Middle frontal gyrus (tissue), 1 donor: ENCODE results near the gene ZNF554.
"Not testable (repeated sequence)": the region's sequence is repeated elsewhere in the genome, so short reads cannot be mapped to it uniquely, and the experiment has no call there.

Experiments used
- DNase-seq: peaks from one replicate; pipeline ENCODE4 v3.0.0-alpha.2; 2015; ENCODE audit warnings: low spot score; ENCODE audit errors: extremely low spot score

ZNF554 gene

DNA sequence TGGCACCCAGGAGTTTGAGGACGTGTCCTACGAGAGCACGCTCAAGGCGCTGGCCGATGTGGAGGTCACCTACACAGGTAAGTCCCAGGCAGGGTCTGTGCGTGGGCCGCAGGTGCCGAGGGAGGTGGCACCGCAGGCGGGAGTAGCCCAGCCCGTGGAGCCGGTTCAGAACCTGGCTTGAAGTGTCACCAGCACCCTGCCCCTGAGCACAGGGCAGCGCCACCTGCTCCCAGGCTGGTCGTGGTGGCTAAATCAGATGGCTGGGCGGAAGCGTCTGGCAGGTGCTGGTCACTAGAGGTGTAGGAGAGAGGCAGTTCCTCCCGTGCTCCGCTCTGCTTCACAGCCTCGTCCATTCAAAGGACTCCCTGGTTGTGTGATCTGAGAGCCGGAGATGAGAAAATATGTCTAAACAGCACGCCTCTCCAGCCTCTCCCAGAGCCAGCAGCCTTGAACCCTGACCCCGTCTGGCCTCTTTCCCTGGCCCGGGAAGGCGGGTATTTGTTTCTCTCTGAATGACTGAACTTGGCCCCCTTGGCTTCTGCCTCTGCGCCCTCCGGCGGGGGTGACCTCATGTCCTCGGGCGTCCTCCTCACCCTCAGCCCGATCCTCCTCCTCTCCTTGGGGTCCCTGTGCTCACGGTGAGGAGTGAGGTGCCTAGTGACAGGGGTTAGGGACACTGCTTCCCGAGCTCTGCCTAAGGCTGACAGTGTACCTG, 29.0 kb upstream of the ZNF554 start:
- DNase-seq: no peak

DNA sequence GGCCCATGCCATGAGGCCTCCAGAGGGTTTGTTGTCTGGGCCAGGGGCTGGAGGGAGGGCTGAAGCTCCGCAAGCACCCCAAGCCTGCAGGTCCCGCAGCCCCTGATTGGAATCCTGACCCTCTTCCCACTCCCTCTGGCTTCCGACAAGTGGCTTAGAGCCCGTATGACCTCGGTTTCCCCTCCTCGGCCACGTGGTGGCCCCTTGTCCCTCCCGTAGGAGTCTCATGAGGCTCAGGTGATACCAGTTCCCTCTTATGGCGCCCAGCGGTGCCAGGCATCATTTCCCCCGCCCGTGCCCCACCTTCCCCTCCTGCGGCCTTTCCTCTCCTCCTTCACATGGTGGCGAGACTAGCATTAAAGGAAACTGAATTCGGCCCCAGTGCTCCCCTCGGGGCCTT, 28.2 kb upstream of the ZNF554 start:
- no peak for DNase-seq

DNA sequence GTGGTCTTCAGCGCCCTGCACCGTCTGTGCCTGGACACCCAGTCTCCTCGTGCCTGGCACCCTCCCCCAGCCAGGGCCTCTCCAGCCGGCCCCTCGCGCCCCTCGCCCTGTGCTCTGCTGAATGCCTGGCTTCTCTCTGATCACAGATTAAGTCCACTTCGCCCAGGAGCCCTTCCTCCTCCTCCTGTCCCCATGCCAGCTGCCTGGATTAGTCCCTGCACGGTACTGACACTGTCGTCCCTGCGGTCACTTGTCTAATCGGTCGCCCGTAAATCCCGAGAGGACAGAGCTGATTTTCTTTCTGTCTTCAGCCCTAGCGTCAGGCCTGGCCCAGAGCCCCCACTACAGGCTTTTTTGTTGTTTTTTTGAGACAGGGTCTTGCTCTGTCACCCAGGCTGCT, 27.8 kb upstream of the ZNF554 start:
- no peak for DNase-seq

DNA sequence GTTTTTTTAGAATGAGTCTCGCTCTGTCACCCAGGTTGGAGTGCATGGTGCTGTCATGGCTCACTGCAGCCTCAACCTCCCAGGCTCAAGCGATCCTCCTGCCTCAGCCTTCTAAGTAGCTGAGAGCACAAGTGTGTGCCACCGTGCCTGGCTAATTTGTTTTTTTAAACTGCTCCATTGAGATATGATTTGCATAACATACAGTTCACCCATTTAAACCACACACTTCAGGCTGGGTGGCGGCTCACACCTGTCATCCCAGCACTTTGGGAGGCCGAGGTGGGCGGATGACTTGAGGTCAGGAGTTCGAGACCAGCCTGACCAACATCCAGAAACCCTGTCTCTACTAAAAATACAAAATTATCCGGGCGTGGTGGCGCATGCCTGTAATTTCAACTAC, 27.0 kb upstream of the ZNF554 start:
- DNase-seq: not testable (repeated sequence)

DNA sequence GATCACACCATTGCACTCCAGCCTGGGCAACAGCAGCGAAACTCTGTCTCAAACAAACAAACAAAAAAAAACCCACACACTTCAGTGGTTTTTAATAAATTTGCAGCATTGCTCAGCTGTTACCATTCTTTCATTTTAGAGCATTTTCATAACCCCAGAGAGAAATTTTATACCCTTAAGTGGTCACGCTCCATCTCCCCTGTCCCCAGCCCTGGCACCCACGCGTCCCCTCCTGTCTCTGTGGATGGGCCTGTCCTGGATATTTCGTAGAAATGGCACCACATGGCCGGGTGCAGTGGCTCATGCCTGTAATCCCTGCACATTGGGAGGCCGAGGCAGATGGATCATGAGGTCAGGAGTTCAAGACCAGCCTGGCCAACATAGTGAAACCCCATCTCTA, 26.5 kb upstream of the ZNF554 start:
- DNase-seq: no peak

DNA sequence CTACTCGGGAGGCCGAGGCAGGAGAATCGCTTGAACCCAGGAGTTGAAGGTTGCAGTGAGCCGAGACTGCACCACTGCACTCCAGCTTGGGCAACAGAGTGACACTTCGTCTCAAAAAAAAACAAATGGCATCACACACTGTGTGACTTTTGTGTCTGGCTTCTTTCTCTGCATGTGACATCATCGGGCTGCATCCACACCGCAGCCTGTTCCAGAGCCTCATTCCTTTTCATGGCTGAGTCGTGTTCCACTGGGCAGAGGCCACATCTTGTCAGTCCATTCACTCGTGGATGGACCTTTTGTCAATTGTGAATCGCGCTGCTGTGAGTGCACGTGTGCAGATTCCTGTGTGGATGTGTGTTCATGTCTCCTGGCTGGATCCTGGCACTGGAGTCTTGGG, 26.1 kb upstream of the ZNF554 start:
- no peak for DNase-seq

DNA sequence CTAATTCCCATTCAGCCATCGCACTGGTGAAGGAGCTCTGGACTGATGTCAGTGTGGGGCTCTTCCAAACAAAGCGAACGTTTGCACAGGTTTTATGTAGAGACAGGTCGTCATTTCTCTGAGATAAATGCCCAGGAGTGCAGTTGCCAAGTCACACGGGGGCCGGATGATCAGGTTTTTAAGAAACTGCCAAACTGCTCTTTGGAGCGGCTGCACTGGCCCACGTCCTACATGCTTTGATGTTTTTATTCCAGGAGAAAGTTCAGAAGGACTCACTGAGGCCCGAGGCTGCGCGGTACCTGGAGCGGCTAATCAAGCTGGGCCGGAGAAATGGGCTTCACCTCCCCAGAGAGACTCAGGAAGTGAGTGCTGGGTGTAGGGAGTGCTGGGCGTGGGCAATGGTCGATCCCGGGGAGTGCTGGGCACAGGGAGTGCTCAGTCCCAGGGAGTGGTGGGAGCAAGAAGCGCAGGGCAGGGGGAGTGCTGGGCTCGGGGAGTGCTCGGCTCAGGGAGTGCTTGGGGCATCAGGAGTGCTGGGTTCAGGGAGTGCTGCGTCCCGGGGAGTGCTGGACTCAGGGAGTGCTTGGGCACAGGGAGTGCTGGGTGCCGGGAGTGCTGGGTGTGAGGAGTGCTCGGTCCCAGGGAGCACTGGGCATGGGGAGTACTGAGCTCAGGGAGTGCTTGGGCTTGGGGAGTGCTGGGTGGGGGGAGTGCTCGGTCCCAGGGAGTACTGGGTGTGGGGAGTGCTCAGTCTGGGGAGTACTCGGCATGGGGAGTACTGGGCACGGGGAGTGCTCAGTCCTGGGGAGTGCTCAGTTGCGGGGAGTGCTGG, 23.6 kb upstream of the ZNF554 start:
- DNase-seq: no peak

DNA sequence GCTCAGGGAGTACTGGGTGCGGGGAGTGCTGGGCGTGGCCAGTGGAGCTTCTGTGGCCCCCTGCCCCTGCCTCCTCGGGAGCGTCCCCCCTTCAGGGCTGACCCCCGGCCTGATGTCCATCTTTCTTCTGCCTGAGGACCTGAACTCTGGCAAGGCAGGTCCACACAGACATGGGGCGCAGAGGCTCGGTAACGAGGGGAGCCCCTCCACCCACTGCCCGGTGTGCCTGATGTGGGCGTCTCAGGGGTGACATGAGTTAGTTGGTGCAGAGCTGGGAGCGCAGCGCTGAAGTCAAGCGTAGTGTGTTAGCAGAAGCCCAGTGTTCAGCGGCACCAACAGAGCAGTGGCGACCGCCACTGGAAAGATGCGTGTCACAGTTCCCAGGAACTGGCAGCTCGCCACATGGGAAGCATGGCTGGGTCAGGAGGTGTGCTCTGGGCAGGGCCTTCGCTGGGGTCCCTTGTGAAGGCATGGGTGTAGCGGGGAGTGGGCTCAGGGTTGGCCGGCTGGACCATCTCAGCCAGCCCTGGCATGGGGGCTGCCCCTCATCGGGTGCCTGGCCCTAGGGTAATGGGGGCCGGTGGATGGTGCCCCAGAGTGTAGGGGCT, 22.9 kb upstream of the ZNF554 start:
- DNase-seq: no peak

DNA sequence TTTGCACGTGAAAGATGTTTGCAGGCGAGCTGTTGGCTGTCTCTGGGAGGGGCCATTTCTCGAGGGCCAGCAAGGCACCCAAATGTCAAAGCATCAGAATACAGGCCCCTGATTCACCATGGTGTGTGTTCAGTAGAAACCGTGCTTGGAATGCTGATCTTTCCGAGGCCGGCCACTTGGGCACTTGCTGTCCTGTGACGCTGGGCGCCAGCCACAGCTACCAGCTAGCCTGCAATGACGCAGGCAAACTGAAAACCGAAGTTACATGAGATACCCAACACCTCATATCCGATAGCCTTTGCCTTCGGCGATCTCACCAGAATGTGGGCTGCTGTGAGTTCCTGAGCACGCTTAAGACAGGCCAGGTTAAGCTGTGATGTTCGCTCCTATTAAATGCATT, 22.4 kb upstream of the ZNF554 start:
- no peak for DNase-seq

DNA sequence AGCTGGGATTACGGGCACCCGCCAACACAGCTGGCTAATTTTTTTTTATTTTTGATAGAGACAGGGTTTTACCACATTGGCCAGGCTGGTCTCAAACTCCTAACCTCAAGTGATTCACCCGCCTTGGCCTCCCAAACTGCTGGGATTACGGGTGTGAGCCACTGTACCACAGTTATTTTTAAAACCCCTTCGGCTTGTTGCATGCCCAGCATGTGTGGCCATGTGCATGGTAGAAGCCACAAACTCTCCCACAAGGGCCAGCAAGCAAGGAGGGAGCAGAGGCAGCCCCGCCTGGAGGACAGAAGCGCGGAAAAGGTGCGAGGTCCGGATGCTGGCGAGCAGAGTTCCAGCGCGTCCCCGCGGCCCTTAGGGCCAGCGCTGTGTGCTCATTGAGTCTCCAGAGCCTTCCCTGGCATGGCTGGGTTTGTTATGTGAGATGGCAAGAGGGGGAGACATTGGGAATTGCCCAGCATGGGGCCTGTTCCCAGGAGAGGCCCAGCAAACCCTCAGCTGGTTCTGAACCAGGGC, 21.4 kb upstream of the ZNF554 start:
- DNase-seq: no peak

DNA sequence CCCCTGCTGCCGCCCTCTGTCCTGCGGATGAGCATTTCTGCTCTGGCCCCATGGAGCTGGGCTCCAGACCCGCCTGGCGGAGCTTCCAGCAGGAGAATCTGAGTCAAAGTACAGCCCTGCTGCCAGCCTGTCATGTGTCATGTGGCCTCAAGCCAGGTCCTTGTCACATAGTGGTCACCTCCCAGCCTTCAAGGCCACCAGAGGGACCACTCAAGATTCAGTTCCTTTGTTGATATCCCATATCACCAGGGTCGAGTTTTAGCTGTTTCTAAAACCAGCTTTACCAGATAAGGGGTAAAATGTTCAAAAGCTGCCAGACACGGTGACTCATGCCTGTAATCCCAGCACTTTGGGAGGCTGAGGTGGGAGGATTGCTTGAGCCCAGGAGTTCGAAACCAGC, 20.9 kb upstream of the ZNF554 start:
- no peak for DNase-seq

DNA sequence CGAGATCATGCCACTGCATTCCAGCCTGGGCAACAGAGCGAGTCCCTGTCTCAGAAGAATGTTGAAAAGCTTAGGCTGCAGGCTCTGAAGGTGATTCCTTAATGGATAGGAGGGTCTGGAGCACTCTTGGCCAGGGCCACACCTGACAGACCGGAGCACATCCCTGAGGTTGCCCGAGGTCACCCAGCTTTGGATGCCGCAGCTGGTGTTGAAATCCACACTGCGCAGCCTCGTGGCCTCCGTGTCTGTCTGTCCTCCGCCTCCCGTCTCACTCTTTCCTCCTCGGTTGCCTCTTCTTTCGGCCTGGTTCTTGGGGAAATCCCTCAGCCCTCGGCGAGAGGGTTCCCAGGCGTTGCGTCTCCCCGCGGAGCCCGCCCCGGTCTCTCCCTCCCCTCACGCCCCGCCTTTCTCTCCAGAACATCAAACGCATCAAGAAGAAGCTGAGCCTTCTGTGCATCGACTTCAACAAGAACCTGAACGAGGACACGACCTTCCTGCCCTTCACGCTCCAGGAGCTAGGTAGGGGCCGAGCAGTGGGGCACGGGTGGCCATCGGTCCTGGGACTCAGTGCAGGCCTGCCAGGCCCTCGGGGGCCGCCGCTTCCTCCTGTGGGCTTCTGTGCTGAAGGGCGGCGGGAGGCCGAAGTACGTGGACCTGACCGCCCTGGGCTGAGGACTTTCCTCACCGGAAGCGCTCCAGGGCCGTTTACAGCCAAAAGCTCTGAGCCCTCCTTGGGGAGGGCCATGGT, 20.2 kb upstream of the ZNF554 start:
- DNase-seq: no peak

DNA sequence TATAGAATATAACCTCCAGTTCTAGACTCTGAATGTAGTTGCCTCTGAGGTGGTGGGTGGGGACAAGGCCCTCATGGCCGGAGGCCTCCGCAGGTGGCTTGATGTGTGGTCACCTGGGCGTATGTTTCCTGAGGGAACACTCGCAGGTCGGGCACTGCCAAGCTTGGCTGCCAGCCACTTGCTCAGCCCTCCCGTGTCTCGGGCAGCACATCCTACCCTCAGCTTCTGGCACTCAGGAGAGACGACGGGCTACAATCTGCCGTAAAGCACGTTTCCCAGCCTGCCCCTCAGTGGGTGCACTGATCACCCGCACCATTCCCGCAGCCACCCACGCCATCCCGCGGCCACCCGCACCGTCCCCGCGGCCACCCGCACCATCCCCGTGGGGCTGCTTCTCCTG, 19.2 kb upstream of the ZNF554 start:
- no peak for DNase-seq

DNA sequence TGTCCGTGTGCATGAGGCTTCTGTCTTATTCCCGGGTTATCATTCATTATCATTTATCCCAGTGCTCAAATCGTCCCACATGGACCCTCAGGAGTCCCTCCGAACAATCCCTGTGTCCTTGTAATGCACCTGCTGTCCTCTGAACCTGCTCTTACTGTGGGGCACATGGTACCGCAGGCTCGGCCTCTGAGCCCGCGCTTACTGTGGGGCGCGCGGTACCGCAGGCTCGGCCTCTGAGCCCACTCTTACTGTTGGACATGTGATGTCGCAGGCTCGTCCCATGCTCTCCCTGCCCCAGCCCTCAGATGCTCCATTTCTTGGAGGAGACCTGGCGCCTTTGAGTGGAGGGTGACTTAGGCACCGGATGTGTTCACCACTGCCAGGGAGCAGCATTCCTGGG, 16.8 kb upstream of the ZNF554 start:
- no peak for DNase-seq

DNA sequence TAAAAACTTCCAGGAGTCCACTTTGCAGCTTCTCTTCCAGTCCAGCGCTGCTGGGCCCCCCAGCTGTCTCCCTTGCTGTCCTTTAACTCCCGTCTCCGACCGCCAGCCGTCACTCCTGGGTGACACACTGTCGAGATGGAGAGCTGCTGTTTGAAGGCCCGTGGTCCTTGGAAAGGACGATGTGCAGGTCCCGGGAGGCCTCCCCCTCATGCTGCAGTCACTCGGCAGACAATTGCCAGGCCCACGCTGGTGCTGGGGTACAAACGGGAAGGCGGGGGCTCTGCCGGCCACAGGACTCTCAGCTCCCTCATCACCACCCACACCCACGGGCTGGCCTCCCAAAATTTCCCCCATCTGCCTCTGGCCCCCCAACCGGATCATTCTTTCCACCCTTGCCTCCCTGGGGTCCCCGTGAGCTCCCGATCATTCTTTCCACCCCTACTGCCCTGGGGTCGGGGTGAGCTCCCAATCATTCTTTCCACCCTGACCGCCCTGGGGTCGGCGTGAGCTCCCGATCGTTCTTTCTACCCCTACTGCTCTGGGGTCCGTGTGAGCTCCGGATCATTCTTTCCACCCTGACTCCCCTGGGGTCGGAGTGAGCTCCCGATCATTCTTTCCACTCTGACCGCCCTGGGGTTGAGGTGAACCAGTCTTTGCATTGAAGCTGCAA, 16.0 kb upstream of the ZNF554 start:
- no peak for DNase-seq

DNA sequence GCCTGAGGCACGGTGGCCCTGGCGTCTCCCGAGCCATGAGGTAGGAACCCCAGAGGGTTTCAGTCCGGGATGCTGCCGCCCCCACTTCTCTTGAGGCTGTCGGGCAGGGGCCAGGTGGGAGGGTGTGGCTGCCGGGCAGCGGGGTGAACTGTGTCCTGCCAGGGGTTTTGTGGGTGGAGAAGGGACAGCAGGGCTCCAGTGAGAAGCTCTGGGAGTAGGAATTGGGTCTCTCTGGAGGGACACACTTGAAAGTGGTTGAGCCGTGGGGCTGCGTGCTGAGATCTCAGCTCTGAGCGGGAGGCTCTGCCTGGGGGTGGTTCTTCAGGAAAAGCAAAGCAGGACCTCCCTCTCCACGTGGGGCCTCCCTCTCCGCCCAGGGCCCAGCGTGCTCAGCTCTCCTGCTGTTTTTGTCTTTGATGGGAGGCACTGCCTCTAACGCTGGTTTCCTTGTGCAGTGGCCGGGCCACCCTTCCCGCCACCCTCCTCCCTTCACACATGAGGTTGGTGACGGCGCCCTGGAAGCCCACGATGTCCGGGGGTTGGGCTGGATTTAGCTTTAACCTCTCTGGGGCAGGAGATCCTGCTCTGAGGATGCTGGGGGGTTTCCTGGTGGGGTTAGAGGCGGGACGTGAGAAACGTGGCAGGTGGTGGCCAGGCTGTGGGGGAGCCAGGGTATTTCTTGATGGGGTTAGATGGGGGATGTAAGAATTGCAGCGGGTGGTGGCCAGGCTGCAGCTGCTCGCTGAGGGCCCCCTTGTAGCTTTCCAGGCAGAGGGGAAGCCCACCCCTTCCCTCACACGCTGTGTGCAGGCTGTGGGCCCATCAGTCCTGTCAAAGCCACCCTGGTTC, 15.3 kb upstream of the ZNF554 start:
- no peak for DNase-seq

DNA sequence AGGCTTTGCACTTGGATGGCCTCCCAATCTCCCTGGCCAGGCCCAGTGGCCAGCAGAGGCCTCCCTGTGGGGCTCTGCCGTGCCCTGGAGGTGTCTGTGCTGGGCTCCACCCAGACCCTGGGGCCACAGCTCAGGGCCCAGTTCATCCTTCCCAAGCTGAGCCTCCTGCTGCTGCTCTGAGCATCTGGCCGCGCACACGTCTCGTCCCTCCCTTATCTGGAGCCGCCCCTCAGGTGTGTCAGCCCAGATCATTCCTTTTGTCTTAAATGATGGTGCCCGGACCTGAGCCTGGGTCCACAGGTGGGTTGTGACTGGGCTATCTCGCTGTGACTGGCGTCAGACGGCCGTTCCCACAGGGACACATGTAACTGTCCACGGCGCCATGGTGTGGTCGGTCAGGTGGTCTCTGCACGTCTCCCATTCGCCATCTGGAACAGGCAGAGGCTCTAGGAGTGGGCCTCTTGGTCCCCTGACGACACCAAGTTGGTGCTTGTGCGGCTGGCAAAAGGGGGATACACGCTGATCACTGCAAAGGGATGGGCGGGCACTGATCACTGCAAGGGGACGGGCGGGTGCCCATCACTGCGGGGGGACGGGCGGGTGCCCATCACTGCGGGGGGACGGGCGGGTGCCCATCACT, 14.3 kb upstream of the ZNF554 start:
- DNase-seq: no peak

DNA sequence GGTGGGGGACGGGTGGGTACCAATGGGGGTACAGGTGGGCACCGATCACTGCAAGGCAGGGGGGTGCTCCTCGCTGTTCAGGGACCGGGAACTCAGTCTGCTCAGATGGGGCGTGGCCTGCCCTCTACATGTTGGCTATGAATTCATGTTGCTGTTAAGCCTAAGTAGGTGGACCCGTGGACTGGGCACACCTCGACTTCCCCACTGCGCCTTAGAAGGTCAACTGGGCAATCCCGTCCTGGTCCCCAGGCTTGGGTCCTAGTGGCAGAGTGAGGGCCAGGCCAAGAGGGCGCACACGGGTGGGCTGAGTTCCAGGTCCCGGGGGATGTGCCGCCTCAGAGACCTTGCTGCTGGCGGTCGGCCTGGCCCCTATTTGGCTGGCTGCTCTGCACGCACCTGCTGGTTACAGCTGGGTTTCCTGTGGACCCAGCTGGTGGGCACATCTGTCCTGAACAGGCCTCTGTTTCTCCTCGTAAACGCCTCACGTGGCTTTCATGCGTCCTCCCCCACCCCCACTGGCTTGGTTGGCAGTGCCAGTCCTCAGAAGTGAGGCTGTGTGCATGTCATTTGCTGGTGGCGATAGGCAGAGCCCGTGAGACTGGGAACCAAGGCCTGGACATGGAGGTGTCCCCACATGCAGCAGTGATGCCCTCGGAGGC, 13.5 kb upstream of the ZNF554 start:
- no peak for DNase-seq

DNA sequence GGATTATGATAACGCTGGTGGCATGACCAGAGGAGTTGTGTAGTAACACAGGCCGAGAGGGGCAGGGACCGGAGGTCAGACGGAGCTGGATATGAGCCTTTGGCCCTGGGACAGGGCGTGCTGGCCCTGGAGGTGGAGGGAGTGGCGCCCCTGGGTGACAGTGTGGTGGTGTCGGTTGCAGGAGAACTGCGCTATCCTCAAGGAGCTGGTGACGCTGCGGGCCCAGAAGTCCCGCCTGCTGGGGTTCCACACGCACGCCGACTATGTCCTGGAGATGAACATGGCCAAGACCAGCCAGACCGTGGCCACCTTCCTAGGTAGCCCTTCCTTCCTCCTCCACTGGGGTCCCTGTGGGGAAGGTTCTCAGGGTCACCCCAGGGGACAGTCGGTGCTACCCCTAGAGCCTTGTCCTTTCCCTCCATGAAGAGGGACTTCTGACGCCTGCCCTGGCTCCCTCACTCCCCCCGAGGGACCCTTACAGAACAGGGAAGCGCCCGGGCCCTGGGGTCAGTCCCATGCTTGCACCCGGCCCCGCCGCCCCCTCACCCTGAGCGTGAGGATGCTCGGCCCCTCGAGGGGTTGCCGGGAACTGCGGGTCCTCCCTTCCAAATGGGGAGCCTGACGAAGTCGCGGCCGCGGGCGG, 12.8 kb upstream of the ZNF554 start:
- DNase-seq: no peak
